K562 (cell line): Measurements from ENCODE around the gene AHCYL1. TPM values are rescaled to one million over a fixed set of nuclear protein-coding genes. Genes with fewer than 3 reads are reported as not detected.

Experiments used
- DEAF1 ChIP-seq: fragments of 450-650 bp; formaldehyde crosslinking; IDR thresholded peaks from 2 replicates; pipeline ENCODE4 v1.4.0; 2020; ENCODE audit warnings: mild to moderate bottlenecking, moderate library complexity
- FOXJ3 ChIP-seq: sonication (generic); formaldehyde crosslinking; IDR thresholded peaks from 2 replicates; pipeline ENCODE4 v1.4.0; 2020; ENCODE audit warnings: mild to moderate bottlenecking, missing genetic modification reagents
- GABPB1 ChIP-seq: sonication (generic); formaldehyde crosslinking; IDR thresholded peaks from 2 replicates; pipeline ENCODE4 v1.8.0; 2022; ENCODE audit warnings: mild to moderate bottlenecking, missing genetic modification reagents
- ID3 ChIP-seq, 2 experiments: fragments of 250-450 bp in 1 of 2; fragments of 450-650 bp in 1 of 2; sonication (Bioruptor Pico) in 1 of 2; IDR thresholded peaks; 2 replicates each; pipeline versions ENCODE4 v1.6.1 to v1.8.0; 2016 to 2021; ENCODE audit warnings: mild to moderate bottlenecking in 2 of 2, moderate library complexity in 2 of 2, missing compliant biosample characterization in 1 of 2, missing genetic modification characterization in 1 of 2
- IRF1 ChIP-seq: sonication (generic); formaldehyde crosslinking; IDR thresholded peaks from 2 replicates; pipeline ENCODE4 v1.8.0; 2022; ENCODE audit warnings: missing genetic modification reagents, mild to moderate bottlenecking, borderline replicate concordance
- JUNB ChIP-seq: fragments of 450-650 bp; formaldehyde crosslinking; conservative IDR thresholded peaks from 2 replicates; pipeline ENCODE4 v1.4.0; 2020; ENCODE audit warnings: mild to moderate bottlenecking
- LARP7 ChIP-seq: fragments of 450-650 bp; IDR thresholded peaks from 2 replicates; pipeline ENCODE4 v1.6.1; 2016
- PHB2 ChIP-seq: fragments of 450-650 bp; IDR thresholded peaks from 2 replicates; pipeline ENCODE4 v1.6.1; 2017; ENCODE audit warnings: low read depth
- PHF21A ChIP-seq: fragments of 450-650 bp; IDR thresholded peaks from 2 replicates; pipeline ENCODE4 v1.6.1; 2017; ENCODE audit warnings: low read depth, borderline replicate concordance
- REST ChIP-seq, 2 experiments: fragments of 450-650 bp; formaldehyde crosslinking in 1 of 2; IDR thresholded peaks; 2 replicates each; pipeline versions ENCODE4 v1.4.0 to v1.6.1; 2014 to 2020; ENCODE audit warnings: mild to moderate bottlenecking in 2 of 2, borderline replicate concordance in 1 of 2, low read depth in 1 of 2
- SMARCE1 ChIP-seq: fragments of 450-650 bp; IDR thresholded peaks from 2 replicates; pipeline ENCODE4 v1.7.1; 2016; ENCODE audit warnings: mild to moderate bottlenecking
- STAG1 ChIP-seq: sonication (generic); formaldehyde crosslinking; IDR thresholded peaks from 2 replicates; pipeline ENCODE4 v1.5.0; 2020; ENCODE audit warnings: missing genetic modification reagents, borderline replicate concordance
- TAL1 ChIP-seq: fragments of 450-650 bp; IDR thresholded peaks from 2 replicates; pipeline ENCODE4 v1.6.1; 2016; ENCODE audit warnings: mild to moderate bottlenecking
- TSC22D4 ChIP-seq: fragments of 450-650 bp; IDR thresholded peaks from 2 replicates; pipeline ENCODE4 v1.6.1; 2016; ENCODE audit warnings: missing genetic modification characterization, missing biosample characterization, control low read depth
- ZKSCAN1 ChIP-seq: fragments of 150-350 bp; IDR thresholded peaks from 2 replicates; pipeline ENCODE4 v1.6.1; 2016; ENCODE audit warnings: low read depth, low read length
- ZNF23 ChIP-seq: fragments of 250-450 bp; sonication (Bioruptor Pico); IDR thresholded peaks from 2 replicates; pipeline ENCODE4 v1.4.0; 2020; ENCODE audit warnings: mild to moderate bottlenecking
- ZNF3 ChIP-seq: fragments of 250-450 bp; sonication (Bioruptor Pico); IDR thresholded peaks from 2 replicates; pipeline ENCODE4 v1.5.0; 2021; ENCODE audit warnings: mild to moderate bottlenecking, moderate library complexity
- ZNF696 ChIP-seq: fragments of 250-450 bp; sonication (Bioruptor Pico); conservative IDR thresholded peaks from 2 replicates; pipeline ENCODE4 v1.4.0; 2020; ENCODE audit warnings: mild to moderate bottlenecking, moderate library complexity
- polyA plus RNA-seq, 8 experiments: library from polyadenylated mRNA; depleted of rRNA in 4 of 8; stranded (reverse) in 5 of 8; unstranded in 3 of 8; fragments of >200 nt; fragmentation: Nextera tagmentation in 2 of 8; fragmentation: Illumina TruSeq in 1 of 8; extraction: Ambion mirVana in 2 of 8; extraction: Trizol in 1 of 8; gene quantifications; 2 replicates each; pipeline versions ENCODE4 v1.2.1 to v1.2.3, GENCODE V29; 2011 to 2014; ENCODE audit warnings: inconsistent platforms in 1 of 8, missing spikeins in 1 of 8
- total RNA-seq, 7 experiments: library from RNA; depleted of rRNA in 6 of 7; stranded (reverse); fragments of >200 nt in 6 of 7; fragmentation: Illumina TruSeq in 2 of 7; extraction: Trizol in 2 of 7; gene quantifications; 2 replicates each; pipeline versions ENCODE4 v1.2.1 to v1.2.3, GENCODE V29; 2011 to 2021; ENCODE audit warnings: low replicate concordance in 1 of 7

The AHCYL1 gene
- total and polyA plus RNA-seq, 9 of the 15 experiments (the other 6 are each of a cell fraction or from before 2014, with no cell fraction given): 27.3 to 118 (median 44.5) TPM

- TF ChIP-seq GABPB1 (peak; percentile 51; the same call in 1 of the 2 replicates), PHB2 (no peak), TSC22D4 (tag) (no peak), JUNB (CRISPR knock-in tag) (no peak), PHF21A (no peak), ZNF3 (no peak), DEAF1 (no peak), ZNF23 (no peak), ZNF696 (no peak), SMARCE1 (no peak), LARP7 (no peak), REST (IDR thresholded peaks at IDR 0.05; ENCODE audit: borderline replicate concordance) (peak; percentile 86), REST (CRISPR knock-in tag; IDR thresholded peaks at IDR 0.05; ENCODE audit: low read depth) (no peak), STAG1 (CRISPR knock-in tag) (no peak), ZKSCAN1 (no peak), FOXJ3 (CRISPR knock-in tag) (no peak), ID3 (CRISPR knock-in tag; IDR thresholded peaks at IDR 0.05) (no peak), ID3 (tag; IDR thresholded peaks at IDR 0.05) (peak; percentile 37; the same call in 1 of the 2 replicates), TAL1 (no peak), IRF1 (CRISPR knock-in tag) (no peak)
These were observed 50.1 kb downstream of the AHCYL1 start, which contains the start of gene STRIP1 (continued) for GRCh38 chr1:110034451-110035235.
